HEK293 (cell line): ENCODE data around the gene POLQ.

ENCODE experiments used
- CTCF ChIA-PET: fragments of 350-600 bp; formaldehyde crosslinking; extraction: SDS; loops from one replicate; lab custom pipeline; 2021; ENCODE audit warnings: antibody characterized with exemption; lab: Yijun Ruan, JAX
- POLR2A ChIA-PET: fragments of 300-600 bp; formaldehyde crosslinking; extraction: SDS; loops from one replicate; lab custom pipeline; 2020; ENCODE audit warnings: antibody characterized with exemption, inconsistent platforms; lab: Yijun Ruan, JAX
- H3K27ac ChIP-seq: fragments of 200-500 bp; sonication (Bioruptor generic); 2 replicates; pipeline ENCODE4 v1.5.1; 2014; ENCODE audit warnings: low read depth, low read length, control low read depth, inconsistent platforms; ENCODE audit errors: extremely low read depth
- H3K36me3 ChIP-seq, 2 experiments: fragments of 200-500 bp in 1 of 2; sonication (Bioruptor generic) in 1 of 2; 1 replicate in 1 of 2; 2 replicates in 1 of 2; pipeline ENCODE4 v1.5.1; 2014 to 2017; ENCODE audit warnings: inconsistent platforms in 2 of 2, low read length in 2 of 2; ENCODE audit not compliant: control insufficient read depth in 2 of 2, insufficient read depth in 1 of 2
- H3K4me1 ChIP-seq: fragments of 200-500 bp; sonication (Bioruptor generic); 2 replicates; pipeline ENCODE4 v1.5.1; 2014; ENCODE audit warnings: mild to moderate bottlenecking, low read length, inconsistent platforms; ENCODE audit not compliant: control insufficient read depth, insufficient read depth
- H3K4me3 ChIP-seq: 2 replicates; pipeline ENCODE4 v1.5.1; 2011; ENCODE audit warnings: low read depth, mild to moderate bottlenecking, control low read depth, low read length, moderate library complexity
- H3K9me3 ChIP-seq: fragments of 200-500 bp; sonication (Bioruptor generic); 2 replicates; pipeline ENCODE4 v1.5.1; 2014; ENCODE audit warnings: low read depth, low read length, inconsistent platforms; ENCODE audit not compliant: control insufficient read depth, insufficient read depth
- GLI4 ChIP-seq: fragments of 450-650 bp; formaldehyde crosslinking; IDR thresholded peaks from 2 replicates; pipeline ENCODE4 v1.5.1; 2016; ENCODE audit warnings: missing biosample characterization, missing genetic modification characterization
- GLIS1 ChIP-seq: fragments of 450-650 bp; formaldehyde crosslinking; IDR thresholded peaks from 2 replicates; pipeline ENCODE4 v1.5.1; 2016; ENCODE audit warnings: missing biosample characterization, missing genetic modification characterization
- KLF17 ChIP-seq: fragments of 450-650 bp; formaldehyde crosslinking; IDR thresholded peaks from 2 replicates; pipeline ENCODE4 v1.5.1; 2016; ENCODE audit warnings: missing biosample characterization, missing genetic modification characterization
- SP2 ChIP-seq: fragments of 450-650 bp; formaldehyde crosslinking; IDR thresholded peaks from 2 replicates; pipeline ENCODE4 v1.5.1; 2016; ENCODE audit warnings: missing biosample characterization, missing genetic modification characterization
- SP3 ChIP-seq: fragments of 450-650 bp; formaldehyde crosslinking; IDR thresholded peaks from 2 replicates; pipeline ENCODE4 v1.5.1; 2016; ENCODE audit warnings: missing biosample characterization, missing genetic modification characterization
- YY1 ChIP-seq: fragments of 450-650 bp; formaldehyde crosslinking; IDR thresholded peaks from 2 replicates; pipeline ENCODE4 v1.5.1; 2018; ENCODE audit warnings: missing biosample characterization, missing genetic modification characterization
- ZBTB1 ChIP-seq: fragments of 450-650 bp; formaldehyde crosslinking; IDR thresholded peaks from 2 replicates; pipeline ENCODE4 v1.5.1; 2016; ENCODE audit warnings: missing biosample characterization, missing genetic modification characterization
- ZBTB17 ChIP-seq: fragments of 450-650 bp; formaldehyde crosslinking; IDR thresholded peaks from 2 replicates; pipeline ENCODE4 v1.5.1; 2016; ENCODE audit warnings: missing biosample characterization, missing genetic modification characterization
- ZNF10 ChIP-seq: fragments of 450-650 bp; formaldehyde crosslinking; IDR thresholded peaks from 2 replicates; pipeline ENCODE4 v1.5.1; 2017; ENCODE audit warnings: missing biosample characterization, missing genetic modification characterization
- ZNF148 ChIP-seq: fragments of 450-650 bp; formaldehyde crosslinking; IDR thresholded peaks from 2 replicates; pipeline ENCODE4 v1.5.0; 2017; ENCODE audit warnings: missing biosample characterization, missing genetic modification characterization, borderline replicate concordance
- ZNF239 ChIP-seq: fragments of 450-650 bp; formaldehyde crosslinking; IDR thresholded peaks from 2 replicates; pipeline ENCODE4 v1.5.1; 2016; ENCODE audit warnings: missing biosample characterization, missing genetic modification characterization
- ZNF324 ChIP-seq: fragments of 450-650 bp; formaldehyde crosslinking; IDR thresholded peaks from 2 replicates; pipeline ENCODE4 v1.5.1; 2016; ENCODE audit warnings: missing biosample characterization, missing genetic modification characterization
- ZNF335 ChIP-seq: fragments of 450-650 bp; formaldehyde crosslinking; conservative IDR thresholded peaks from 2 replicates; pipeline ENCODE4 v1.5.1; 2016; ENCODE audit warnings: missing biosample characterization, missing genetic modification characterization
- ZNF366 ChIP-seq: fragments of 450-650 bp; formaldehyde crosslinking; conservative IDR thresholded peaks from 2 replicates; pipeline ENCODE4 v1.5.1; 2016; ENCODE audit warnings: missing biosample characterization, missing genetic modification characterization
- ZNF394 ChIP-seq: fragments of 450-650 bp; formaldehyde crosslinking; IDR thresholded peaks from 2 replicates; pipeline ENCODE4 v1.5.1; 2016; ENCODE audit warnings: missing biosample characterization, missing genetic modification characterization, mild to moderate bottlenecking, moderate library complexity, borderline replicate concordance
- ZNF473 ChIP-seq: fragments of 450-650 bp; formaldehyde crosslinking; IDR thresholded peaks from 2 replicates; pipeline ENCODE4 v1.5.1; 2017; ENCODE audit warnings: missing biosample characterization, missing genetic modification characterization
- ZNF48 ChIP-seq: fragments of 450-650 bp; formaldehyde crosslinking; IDR thresholded peaks from 2 replicates; pipeline ENCODE4 v1.5.1; 2016; ENCODE audit warnings: missing biosample characterization, missing genetic modification characterization
- ZNF629 ChIP-seq: fragments of 450-650 bp; formaldehyde crosslinking; IDR thresholded peaks from 2 replicates; pipeline ENCODE4 v1.5.1; 2017; ENCODE audit warnings: missing biosample characterization, missing genetic modification characterization
- ZNF654 ChIP-seq: fragments of 450-650 bp; formaldehyde crosslinking; IDR thresholded peaks from 2 replicates; pipeline ENCODE4 v1.5.1; 2016; ENCODE audit warnings: low read depth, missing biosample characterization, missing genetic modification characterization
- ZNF768 ChIP-seq: fragments of 450-650 bp; formaldehyde crosslinking; IDR thresholded peaks from 2 replicates; pipeline ENCODE4 v1.5.1; 2018; ENCODE audit warnings: missing biosample characterization, mild to moderate bottlenecking, missing genetic modification characterization
- ZSCAN18 ChIP-seq: fragments of 450-650 bp; formaldehyde crosslinking; IDR thresholded peaks from 2 replicates; pipeline ENCODE4 v1.5.1; 2016; ENCODE audit warnings: missing biosample characterization, missing genetic modification characterization
- TF ChIP-seq, protein P1 (sequence below): fragments of 450-650 bp; formaldehyde crosslinking; conservative IDR thresholded peaks from 2 replicates; pipeline ENCODE4 v1.5.1; 2016; ENCODE audit warnings: low read depth, missing biosample characterization, missing genetic modification characterization
- TF ChIP-seq, protein P2 (sequence below): fragments of 450-650 bp; formaldehyde crosslinking; conservative IDR thresholded peaks from 2 replicates; pipeline ENCODE4 v1.5.1; 2016; ENCODE audit warnings: low read depth, missing biosample characterization, missing genetic modification characterization

Gene POLQ

GRCh38 chr3:121545574-121546455 lies at the start of gene POLQ:
POLQ (minus strand) TSS chr3:121545988; CDS start chr3:121545877, 111 bp downstream.
- H3K4me1 ChIP-seq = no peaks in the 10 kb centered on the region
- no peaks in the 10 kb centered on the region for H3K9me3 ChIP-seq
- peak within 1 kb of the TSS; percentile 33; the same call in 1 of the 2 replicates for H3K27ac ChIP-seq
- peaks cover 26 to 32% of the 10 kb centered on the region in 2 experiments; a peak in 2 of 3 replicates for H3K36me3 ChIP-seq
- H3K4me3 ChIP-seq = peak within 1 kb of the TSS; percentile 95
- ChIA-PET CTCF (interaction anchor here (0.9 to 1.9 kb wide), 6 partner anchors 15 to 715 kb away, joined by 3 to 14 read pairs (median 4); no protein-coding TSS in a partner anchor), POLR2A (interaction anchor here (0.9 to 1.3 kb wide), 2 partner anchors 203 to 870 kb away, joined by 3 read pairs; partner anchors contain the start of gene WDR5B)
- TF ChIP-seq ZNF10 (no peak), ZNF473 (tag by site-specific recombination) (no peak), ZNF366 (tag by site-specific recombination) (peak; percentile 83), ZNF148 (no peak), ZNF654 (tag by site-specific recombination) (0 out of 2 replicates have a peak, but pooled peaks have one; percentile 3), ZNF48 (no peak), GLIS1 (tag by site-specific recombination) (peak; percentile 33; the same call in 1 of the 2 replicates), ZNF629 (tag by site-specific recombination) (peak; percentile 42), YY1 (peak; percentile 61; the same call in 1 of the 2 replicates), ZNF768 (tag by site-specific recombination) (no peak), ZNF394 (tag by site-specific recombination) (peak; percentile 67; the same call in 1 of the 2 replicates), SP3 (tag by site-specific recombination) (peak; percentile 61), ZSCAN18 (tag by site-specific recombination) (no peak), GLI4 (tag by site-specific recombination) (no peak), SP2 (peak; percentile 69), ZBTB17 (0 out of 2 replicates have a peak, but pooled peaks have one; percentile 6), ZBTB1 (tag by site-specific recombination) (no peak), ZNF239 (tag by site-specific recombination) (no peak), ZNF324 (tag by site-specific recombination) (no peak; the same call in 1 of the 2 replicates), KLF17 (0 out of 2 replicates have a peak, but pooled peaks have one; percentile 32), ZNF335 (tag by site-specific recombination) (peak; percentile 85)
- TF ChIP-seq, protein P1, sequence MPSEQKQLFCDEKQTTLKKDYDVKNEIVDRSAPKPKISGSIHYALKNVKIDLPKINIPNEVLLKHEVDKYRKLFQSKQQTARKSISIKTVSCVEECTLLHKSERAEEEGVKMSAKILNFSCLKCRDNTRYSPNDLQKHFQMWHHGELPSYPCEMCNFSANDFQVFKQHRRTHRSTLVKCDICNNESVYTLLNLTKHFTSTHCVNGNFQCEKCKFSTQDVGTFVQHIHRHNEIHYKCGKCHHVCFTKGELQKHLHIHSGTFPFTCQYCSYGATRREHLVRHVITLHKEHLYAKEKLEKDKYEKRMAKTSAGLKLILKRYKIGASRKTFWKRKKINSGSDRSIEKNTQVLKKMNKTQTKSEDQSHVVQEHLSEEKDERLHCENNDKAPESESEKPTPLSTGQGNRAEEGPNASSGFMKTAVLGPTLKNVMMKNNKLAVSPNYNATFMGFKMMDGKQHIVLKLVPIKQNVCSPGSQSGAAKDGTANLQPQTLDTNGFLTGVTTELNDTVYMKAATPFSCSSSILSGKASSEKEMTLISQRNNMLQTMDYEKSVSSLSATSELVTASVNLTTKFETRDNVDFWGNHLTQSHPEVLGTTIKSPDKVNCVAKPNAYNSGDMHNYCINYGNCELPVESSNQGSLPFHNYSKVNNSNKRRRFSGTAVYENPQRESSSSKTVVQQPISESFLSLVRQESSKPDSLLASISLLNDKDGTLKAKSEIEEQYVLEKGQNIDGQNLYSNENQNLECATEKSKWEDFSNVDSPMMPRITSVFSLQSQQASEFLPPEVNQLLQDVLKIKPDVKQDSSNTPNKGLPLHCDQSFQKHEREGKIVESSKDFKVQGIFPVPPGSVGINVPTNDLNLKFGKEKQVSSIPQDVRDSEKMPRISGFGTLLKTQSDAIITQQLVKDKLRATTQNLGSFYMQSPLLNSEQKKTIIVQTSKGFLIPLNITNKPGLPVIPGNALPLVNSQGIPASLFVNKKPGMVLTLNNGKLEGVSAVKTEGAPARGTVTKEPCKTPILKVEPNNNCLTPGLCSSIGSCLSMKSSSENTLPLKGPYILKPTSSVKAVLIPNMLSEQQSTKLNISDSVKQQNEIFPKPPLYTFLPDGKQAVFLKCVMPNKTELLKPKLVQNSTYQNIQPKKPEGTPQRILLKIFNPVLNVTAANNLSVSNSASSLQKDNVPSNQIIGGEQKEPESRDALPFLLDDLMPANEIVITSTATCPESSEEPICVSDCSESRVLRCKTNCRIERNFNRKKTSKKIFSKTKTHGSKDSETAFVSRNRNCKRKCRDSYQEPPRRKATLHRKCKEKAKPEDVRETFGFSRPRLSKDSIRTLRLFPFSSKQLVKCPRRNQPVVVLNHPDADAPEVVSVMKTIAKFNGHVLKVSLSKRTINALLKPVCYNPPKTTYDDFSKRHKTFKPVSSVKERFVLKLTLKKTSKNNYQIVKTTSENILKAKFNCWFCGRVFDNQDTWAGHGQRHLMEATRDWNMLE (tag by site-specific recombination) = peak; percentile 68
- TF ChIP-seq, protein P2, sequence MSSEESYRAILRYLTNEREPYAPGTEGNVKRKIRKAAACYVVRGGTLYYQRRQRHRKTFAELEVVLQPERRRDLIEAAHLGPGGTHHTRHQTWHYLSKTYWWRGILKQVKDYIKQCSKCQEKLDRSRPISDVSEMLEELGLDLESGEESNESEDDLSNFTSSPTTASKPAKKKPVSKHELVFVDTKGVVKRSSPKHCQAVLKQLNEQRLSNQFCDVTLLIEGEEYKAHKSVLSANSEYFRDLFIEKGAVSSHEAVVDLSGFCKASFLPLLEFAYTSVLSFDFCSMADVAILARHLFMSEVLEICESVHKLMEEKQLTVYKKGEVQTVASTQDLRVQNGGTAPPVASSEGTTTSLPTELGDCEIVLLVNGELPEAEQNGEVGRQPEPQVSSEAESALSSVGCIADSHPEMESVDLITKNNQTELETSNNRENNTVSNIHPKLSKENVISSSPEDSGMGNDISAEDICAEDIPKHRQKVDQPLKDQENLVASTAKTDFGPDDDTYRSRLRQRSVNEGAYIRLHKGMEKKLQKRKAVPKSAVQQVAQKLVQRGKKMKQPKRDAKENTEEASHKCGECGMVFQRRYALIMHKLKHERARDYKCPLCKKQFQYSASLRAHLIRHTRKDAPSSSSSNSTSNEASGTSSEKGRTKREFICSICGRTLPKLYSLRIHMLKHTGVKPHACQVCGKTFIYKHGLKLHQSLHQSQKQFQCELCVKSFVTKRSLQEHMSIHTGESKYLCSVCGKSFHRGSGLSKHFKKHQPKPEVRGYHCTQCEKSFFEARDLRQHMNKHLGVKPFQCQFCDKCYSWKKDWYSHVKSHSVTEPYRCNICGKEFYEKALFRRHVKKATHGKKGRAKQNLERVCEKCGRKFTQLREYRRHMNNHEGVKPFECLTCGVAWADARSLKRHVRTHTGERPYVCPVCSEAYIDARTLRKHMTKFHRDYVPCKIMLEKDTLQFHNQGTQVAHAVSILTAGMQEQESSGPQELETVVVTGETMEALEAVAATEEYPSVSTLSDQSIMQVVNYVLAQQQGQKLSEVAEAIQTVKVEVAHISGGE (tag by site-specific recombination) = peak; percentile 57
